HEK293 (cell line): Measurements from ENCODE around the gene PDGFA.

Experiments
- CTCF ChIA-PET: fragments of 350-600 bp; formaldehyde crosslinking; extraction: SDS; loops from one replicate; lab custom pipeline; 2021; ENCODE audit warnings: antibody characterized with exemption; lab: Yijun Ruan, JAX
- POLR2A ChIA-PET: fragments of 300-600 bp; formaldehyde crosslinking; extraction: SDS; loops from one replicate; lab custom pipeline; 2020; ENCODE audit warnings: antibody characterized with exemption, inconsistent platforms; lab: Yijun Ruan, JAX
- H3K27ac ChIP-seq: fragments of 200-500 bp; sonication (Bioruptor generic); 2 replicates; pipeline ENCODE4 v1.5.1; 2014; ENCODE audit warnings: low read depth, low read length, control low read depth, inconsistent platforms; ENCODE audit errors: extremely low read depth
- H3K36me3 ChIP-seq, 2 experiments: fragments of 200-500 bp in 1 of 2; sonication (Bioruptor generic) in 1 of 2; 1 replicate in 1 of 2; 2 replicates in 1 of 2; pipeline ENCODE4 v1.5.1; 2014 to 2017; ENCODE audit warnings: inconsistent platforms in 2 of 2, low read length in 2 of 2; ENCODE audit not compliant: control insufficient read depth in 2 of 2, insufficient read depth in 1 of 2
- H3K4me1 ChIP-seq: fragments of 200-500 bp; sonication (Bioruptor generic); 2 replicates; pipeline ENCODE4 v1.5.1; 2014; ENCODE audit warnings: mild to moderate bottlenecking, low read length, inconsistent platforms; ENCODE audit not compliant: control insufficient read depth, insufficient read depth
- H3K4me3 ChIP-seq: 2 replicates; pipeline ENCODE4 v1.5.1; 2011; ENCODE audit warnings: low read depth, mild to moderate bottlenecking, control low read depth, low read length, moderate library complexity
- H3K9me3 ChIP-seq: fragments of 200-500 bp; sonication (Bioruptor generic); 2 replicates; pipeline ENCODE4 v1.5.1; 2014; ENCODE audit warnings: low read depth, low read length, inconsistent platforms; ENCODE audit not compliant: control insufficient read depth, insufficient read depth
- GLIS1 ChIP-seq: fragments of 450-650 bp; formaldehyde crosslinking; IDR thresholded peaks from 2 replicates; pipeline ENCODE4 v1.5.1; 2016; ENCODE audit warnings: missing biosample characterization, missing genetic modification characterization
- KLF17 ChIP-seq: fragments of 450-650 bp; formaldehyde crosslinking; IDR thresholded peaks from 2 replicates; pipeline ENCODE4 v1.5.1; 2016; ENCODE audit warnings: missing biosample characterization, missing genetic modification characterization
- SCRT2 ChIP-seq: fragments of 450-650 bp; formaldehyde crosslinking; IDR thresholded peaks from 2 replicates; pipeline ENCODE4 v1.5.1; 2016; ENCODE audit warnings: missing biosample characterization, missing genetic modification characterization
- ZBTB44 ChIP-seq: fragments of 450-650 bp; IDR thresholded peaks from 2 replicates; pipeline ENCODE4 v1.5.1; 2018; ENCODE audit warnings: missing biosample characterization, mild to moderate bottlenecking, missing genetic modification characterization
- ZNF138 ChIP-seq: fragments of 450-650 bp; formaldehyde crosslinking; IDR thresholded peaks from 2 replicates; pipeline ENCODE4 v1.5.1; 2016; ENCODE audit warnings: missing biosample characterization, missing genetic modification characterization, borderline replicate concordance
- ZNF184 ChIP-seq: fragments of 450-650 bp; IDR thresholded peaks from 2 replicates; pipeline ENCODE4 v1.5.1; 2018; ENCODE audit warnings: missing biosample characterization, mild to moderate bottlenecking, missing genetic modification characterization
- ZNF280D ChIP-seq: fragments of 450-650 bp; formaldehyde crosslinking; IDR thresholded peaks from 2 replicates; pipeline ENCODE4 v1.5.1; 2016; ENCODE audit warnings: missing biosample characterization, missing genetic modification characterization
- ZNF391 ChIP-seq: fragments of 450-650 bp; formaldehyde crosslinking; IDR thresholded peaks from 2 replicates; pipeline ENCODE4 v1.5.1; 2016; ENCODE audit warnings: low read depth, missing biosample characterization, missing genetic modification characterization, borderline replicate concordance
- ZNF629 ChIP-seq: fragments of 450-650 bp; formaldehyde crosslinking; IDR thresholded peaks from 2 replicates; pipeline ENCODE4 v1.5.1; 2017; ENCODE audit warnings: missing biosample characterization, missing genetic modification characterization
- ZNF664 ChIP-seq: fragments of 450-650 bp; formaldehyde crosslinking; IDR thresholded peaks from 2 replicates; pipeline ENCODE4 v1.5.1; 2016; ENCODE audit warnings: missing biosample characterization, missing genetic modification characterization
- ZNF830 ChIP-seq: fragments of 450-650 bp; IDR thresholded peaks from 2 replicates; pipeline ENCODE4 v1.5.0; 2018; ENCODE audit warnings: missing biosample characterization, missing genetic modification characterization, low read depth, mild to moderate bottlenecking, moderate library complexity

Gene PDGFA

GRCh38 chr7:545470-545869 is 25.8 kb upstream of the PDGFA start:
- no peak overlapping the region for H3K4me3 ChIP-seq
- no peaks in the 10 kb centered on the region for H3K36me3 ChIP-seq
- ChIA-PET CTCF (interaction anchor here (0.6 to 0.7 kb wide), 2 partner anchors 192 to 223 kb away, joined by 3 to 6 read pairs; no protein-coding TSS in a partner anchor), POLR2A (interaction anchor here (0.6 kb wide), 1 partner anchor 139 kb away, joined by 3 read pairs; no protein-coding TSS in a partner anchor)
- no peaks in the 10 kb centered on the region for H3K9me3 ChIP-seq
- H3K4me1 ChIP-seq = no peaks in the 10 kb centered on the region
- TF ChIP-seq ZNF184 (tag by site-specific recombination) = peak; percentile 99
- TF ChIP-seq ZNF664 (tag by site-specific recombination) = no peak
- TF ChIP-seq, all 188 proteins: peak for 1
- H3K27ac ChIP-seq = no peak overlapping the region

GRCh38 chr7:544338-545221 is 24.9 kb upstream of the PDGFA start:
- CTCF ChIA-PET = no interaction called here
- peak; percentile 51; the same call in 1 of the 2 replicates for TF ChIP-seq GLIS1 (tag by site-specific recombination)
- no peak for TF ChIP-seq ZBTB44
- TF ChIP-seq ZNF138 (tag by site-specific recombination) = no peak
- H3K27ac ChIP-seq = no peak overlapping the region

GRCh38 chr7:543501-544337 is 24.1 kb upstream of the PDGFA start:
- Histone ChIP-seq H3K4me1 (no peaks in the 10 kb centered on the region), H3K27ac (no peak overlapping the region), H3K36me3 (no peaks in the 10 kb centered on the region), H3K9me3 (no peaks in the 10 kb centered on the region), H3K4me3 (no peak overlapping the region)
- TF ChIP-seq ZNF830 = no peak
- TF ChIP-seq SCRT2 = no peak
- no peak for TF ChIP-seq ZNF280D (tag by site-specific recombination)
- no peak for TF ChIP-seq ZNF629 (tag by site-specific recombination)
- TF ChIP-seq ZNF391 (tag by site-specific recombination) = no peak
- TF ChIP-seq KLF17 (tag by site-specific recombination) = no peak
- CTCF ChIA-PET = no interaction called here
- POLR2A ChIA-PET = no interaction called here

More at GRCh38 chr7:544338-545221, 24.9 kb upstream of the PDGFA start:
- H3K9me3 ChIP-seq = no peaks in the 10 kb centered on the region
- no peaks in the 10 kb centered on the region for H3K4me1 ChIP-seq
- POLR2A ChIA-PET = no interaction called here
- H3K36me3 ChIP-seq = no peaks in the 10 kb centered on the region
- no peak overlapping the region for H3K4me3 ChIP-seq
